ENCODE data around the gene EFL1. TPM values are rescaled to one million over a fixed set of nuclear protein-coding genes. Genes with fewer than 3 reads are reported as not detected.

EFL1 gene
- total and polyA plus RNA-seq, 10 of the 15 experiments (the other 5 are each of a cell fraction or from before 2014, with no cell fraction given), result 6.2 to 42.3 (median 24.7) TPM

DNA sequence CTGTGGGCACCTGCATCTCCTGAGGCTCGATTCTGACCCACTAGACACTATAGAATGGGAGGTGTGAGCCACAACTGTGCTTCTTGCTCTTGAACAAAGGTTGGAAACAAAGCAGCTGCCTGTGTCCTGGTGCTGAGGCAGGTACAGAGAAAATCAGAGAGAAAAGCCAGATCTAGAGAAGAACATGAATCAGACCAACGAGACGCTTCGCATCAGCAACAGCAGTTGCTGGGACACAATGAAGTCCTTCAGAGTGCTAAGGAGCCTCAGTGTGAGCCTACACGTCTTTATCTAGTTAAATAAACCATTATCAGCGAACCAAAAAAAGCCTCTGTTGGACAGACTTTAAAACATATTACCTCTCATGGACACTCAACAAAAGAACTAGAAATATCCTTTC, 130.4 kb downstream of the EFL1 start (continued):
- TF ChIP-seq, protein P1, sequence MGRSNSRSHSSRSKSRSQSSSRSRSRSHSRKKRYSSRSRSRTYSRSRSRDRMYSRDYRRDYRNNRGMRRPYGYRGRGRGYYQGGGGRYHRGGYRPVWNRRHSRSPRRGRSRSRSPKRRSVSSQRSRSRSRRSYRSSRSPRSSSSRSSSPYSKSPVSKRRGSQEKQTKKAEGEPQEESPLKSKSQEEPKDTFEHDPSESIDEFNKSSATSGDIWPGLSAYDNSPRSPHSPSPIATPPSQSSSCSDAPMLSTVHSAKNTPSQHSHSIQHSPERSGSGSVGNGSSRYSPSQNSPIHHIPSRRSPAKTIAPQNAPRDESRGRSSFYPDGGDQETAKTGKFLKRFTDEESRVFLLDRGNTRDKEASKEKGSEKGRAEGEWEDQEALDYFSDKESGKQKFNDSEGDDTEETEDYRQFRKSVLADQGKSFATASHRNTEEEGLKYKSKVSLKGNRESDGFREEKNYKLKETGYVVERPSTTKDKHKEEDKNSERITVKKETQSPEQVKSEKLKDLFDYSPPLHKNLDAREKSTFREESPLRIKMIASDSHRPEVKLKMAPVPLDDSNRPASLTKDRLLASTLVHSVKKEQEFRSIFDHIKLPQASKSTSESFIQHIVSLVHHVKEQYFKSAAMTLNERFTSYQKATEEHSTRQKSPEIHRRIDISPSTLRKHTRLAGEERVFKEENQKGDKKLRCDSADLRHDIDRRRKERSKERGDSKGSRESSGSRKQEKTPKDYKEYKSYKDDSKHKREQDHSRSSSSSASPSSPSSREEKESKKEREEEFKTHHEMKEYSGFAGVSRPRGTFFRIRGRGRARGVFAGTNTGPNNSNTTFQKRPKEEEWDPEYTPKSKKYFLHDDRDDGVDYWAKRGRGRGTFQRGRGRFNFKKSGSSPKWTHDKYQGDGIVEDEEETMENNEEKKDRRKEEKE (IDR thresholded peaks at IDR 0.05), result no peak

DNA sequence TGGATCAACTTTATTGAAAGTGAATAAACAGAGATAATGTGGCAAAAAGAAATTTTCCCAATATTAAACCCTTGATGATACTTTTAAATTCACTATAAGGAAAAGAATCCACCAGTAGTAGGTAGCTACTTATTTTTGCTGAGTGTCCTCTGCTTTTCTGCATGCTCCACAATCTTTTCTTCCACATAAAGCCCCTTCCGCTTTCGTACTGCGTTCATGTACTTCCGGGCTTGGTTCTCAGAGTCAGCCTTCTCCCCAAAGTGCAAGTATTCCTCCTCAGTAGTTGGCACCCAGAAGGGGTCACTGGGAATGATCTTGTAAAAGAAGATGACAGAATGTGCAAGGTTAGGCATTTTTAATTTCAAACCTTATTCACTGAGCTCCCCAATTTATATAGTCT, 132.3 kb downstream of the EFL1 start:
- CTCF ChIA-PET, result interaction anchor here (2.6 kb wide), 1 partner anchor 10 kb away, joined by 12 read pairs; no protein-coding TSS in a partner anchor
- ATAC-seq (no peak), FAIRE-seq (no peak)

More for the DNA sequence above, 132.3 kb downstream of the EFL1 start:
- TF ChIP-seq, protein P2, sequence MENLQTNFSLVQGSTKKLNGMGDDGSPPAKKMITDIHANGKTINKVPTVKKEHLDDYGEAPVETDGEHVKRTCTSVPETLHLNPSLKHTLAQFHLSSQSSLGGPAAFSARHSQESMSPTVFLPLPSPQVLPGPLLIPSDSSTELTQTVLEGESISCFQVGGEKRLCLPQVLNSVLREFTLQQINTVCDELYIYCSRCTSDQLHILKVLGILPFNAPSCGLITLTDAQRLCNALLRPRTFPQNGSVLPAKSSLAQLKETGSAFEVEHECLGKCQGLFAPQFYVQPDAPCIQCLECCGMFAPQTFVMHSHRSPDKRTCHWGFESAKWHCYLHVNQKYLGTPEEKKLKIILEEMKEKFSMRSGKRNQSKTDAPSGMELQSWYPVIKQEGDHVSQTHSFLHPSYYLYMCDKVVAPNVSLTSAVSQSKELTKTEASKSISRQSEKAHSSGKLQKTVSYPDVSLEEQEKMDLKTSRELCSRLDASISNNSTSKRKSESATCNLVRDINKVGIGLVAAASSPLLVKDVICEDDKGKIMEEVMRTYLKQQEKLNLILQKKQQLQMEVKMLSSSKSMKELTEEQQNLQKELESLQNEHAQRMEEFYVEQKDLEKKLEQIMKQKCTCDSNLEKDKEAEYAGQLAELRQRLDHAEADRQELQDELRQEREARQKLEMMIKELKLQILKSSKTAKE (IDR thresholded peaks at IDR 0.05; ENCODE audit: low read depth, poor library complexity, severe bottlenecking), result no peak
- TF ChIP-seq SMAD1 (IDR thresholded peaks at IDR 0.05; ENCODE audit: low read depth, partially characterized antibody) (no peak), CBX5 (IDR thresholded peaks at IDR 0.05; ENCODE audit: low read depth) (no peak), ZNF274 (IDR thresholded peaks at IDR 0.05; ENCODE audit: insufficient read depth, insufficient read length) (no peak), CREM (IDR thresholded peaks at IDR 0.05; ENCODE audit: low read depth) (no peak), BRCA1 (IDR thresholded peaks at IDR 0.05; ENCODE audit: low read depth, low read length) (no peak), KAT2A (conservative IDR thresholded peaks at IDR 0.05; ENCODE audit: control insufficient read depth, low read depth, low read length) (no peak), TCF12 (IDR thresholded peaks at IDR 0.05; ENCODE audit: low read depth, low read length) (no peak)
- TF ChIP-seq, protein P3, sequence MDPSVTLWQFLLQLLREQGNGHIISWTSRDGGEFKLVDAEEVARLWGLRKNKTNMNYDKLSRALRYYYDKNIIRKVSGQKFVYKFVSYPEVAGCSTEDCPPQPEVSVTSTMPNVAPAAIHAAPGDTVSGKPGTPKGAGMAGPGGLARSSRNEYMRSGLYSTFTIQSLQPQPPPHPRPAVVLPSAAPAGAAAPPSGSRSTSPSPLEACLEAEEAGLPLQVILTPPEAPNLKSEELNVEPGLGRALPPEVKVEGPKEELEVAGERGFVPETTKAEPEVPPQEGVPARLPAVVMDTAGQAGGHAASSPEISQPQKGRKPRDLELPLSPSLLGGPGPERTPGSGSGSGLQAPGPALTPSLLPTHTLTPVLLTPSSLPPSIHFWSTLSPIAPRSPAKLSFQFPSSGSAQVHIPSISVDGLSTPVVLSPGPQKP (IDR thresholded peaks at IDR 0.05; ENCODE audit: low read depth, low read length), result no peak
- H3K79me2 ChIP-seq (ENCODE audit: control insufficient read depth, insufficient read depth, low read length), result no peaks in the 10 kb centered on the region
- peaks cover 7% of the 10 kb centered on the region; the same call in 1 of the 2 replicates for H3K4me1 ChIP-seq (ENCODE audit: control insufficient read depth, insufficient read depth, low read length)
- peaks cover 2 to 3% of the 10 kb centered on the region in 2 experiments; a peak in 3 of 4 replicates for H3K36me3 ChIP-seq (ENCODE audit: control insufficient read depth in 2 of 2, insufficient read depth in 2 of 2, low read length in 1 of 2)
- BruUV-seq (replicated peaks), result no TSS peak
- H3K9ac ChIP-seq (ENCODE audit: control insufficient read depth, insufficient read depth, low read length), result no peak overlapping the region
- H3K4me3 ChIP-seq, result no peak overlapping the region
- in situ Hi-C loops (cut with MboI) (no loop called here), intact Hi-C loops (cut with micrococcal nuclease; ENCODE audit: unreplicated experiment) (no loop called here)
- no peak overlapping the region for H3K4me2 ChIP-seq (ENCODE audit: control insufficient read depth, insufficient read depth)
- H3K27me3 ChIP-seq (replicated peaks in 1 of 2; ENCODE audit: control insufficient read depth in 2 of 2, insufficient read depth in 2 of 2, low read length in 1 of 2), result no peaks in the 10 kb centered on the region
- POLR2A ChIA-PET, result interaction anchor here (1.0 kb wide), 1 partner anchor 22 kb away, joined by 3 read pairs; no protein-coding TSS in a partner anchor
- no peaks in the 10 kb centered on the region for H4K20me1 ChIP-seq (ENCODE audit: control insufficient read depth, insufficient read depth)
- H3K9me3 ChIP-seq (replicated peaks; ENCODE audit: control insufficient read depth, insufficient read depth, low read length), result no peaks in the 10 kb centered on the region
- no peak for DNase-seq (ENCODE audit: low read depth, low spot score)
- H2AFZ ChIP-seq (ENCODE audit: control insufficient read depth, low read depth, low read length), result no peak overlapping the region
- 89% methylated on average over 4 of the region's 4 CpGs for WGBS (ENCODE audit: insufficient coverage, insufficient replicate concordance, low lambda C conversion rate, missing lambda C conversion rate)
- SMC1A ChIA-PET (ENCODE audit: uncharacterized antibody, unreplicated experiment), result interaction anchor here (0.6 to 1.8 kb wide), 4 partner anchors 10 to 23 kb away, joined by 3 to 4 read pairs (median 4); no protein-coding TSS in a partner anchor
- RAD21 ChIA-PET (ENCODE audit: unreplicated experiment), result no interaction called here
- no peak overlapping the region for H3K27ac ChIP-seq (ENCODE audit: control insufficient read depth, insufficient read depth)

Measured in GM12878 (cell line).